HG03457 (cell line): ENCODE measurements around the gene RHOXF2.
"Not testable (repeated sequence)": the region's sequence is repeated elsewhere in the genome, so short reads cannot be mapped to it uniquely, and the experiment has no call there.

ENCODE experiments used
- ATAC-seq: cut with Tn5 transposase; IDR thresholded peaks from one replicate; pipeline ENCODE4 v1.9.1; 2021; ENCODE audit warnings: moderate number of reproducible peaks; ENCODE audit not compliant: unreplicated experiment

RHOXF2 gene

DNA sequence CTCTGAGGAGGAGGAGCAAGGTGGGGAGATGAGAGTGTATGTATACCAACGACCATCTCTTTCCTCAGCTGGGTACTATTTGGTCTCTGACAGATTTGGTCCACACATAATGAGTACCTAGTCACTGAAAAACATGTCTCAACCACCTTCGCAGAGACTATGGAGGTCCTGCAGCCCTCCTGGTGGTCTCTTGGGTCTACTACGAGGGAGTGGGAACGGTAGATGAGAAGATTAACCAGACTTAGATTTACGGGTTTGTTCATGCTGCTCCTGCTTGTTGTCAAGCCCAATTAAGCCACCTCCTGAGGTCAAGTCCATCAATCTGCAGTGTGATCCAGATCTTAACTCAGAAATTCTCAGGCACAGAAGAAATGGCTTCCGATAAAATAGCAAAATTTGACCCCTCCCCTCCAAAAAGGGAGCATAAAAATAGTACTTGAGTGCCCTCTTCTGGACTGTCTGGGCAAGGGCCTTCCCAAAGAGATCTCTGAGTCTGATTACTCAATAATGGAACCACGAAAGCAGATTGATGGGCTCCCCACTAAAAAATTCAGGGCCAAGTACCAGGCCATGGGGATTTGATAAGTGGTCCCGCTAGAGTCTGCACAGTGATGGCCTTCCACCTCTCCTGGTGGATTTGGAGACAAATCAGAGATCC is 38.3 kb downstream of the RHOXF2 start:
- ATAC-seq, result not testable (repeated sequence)

DNA sequence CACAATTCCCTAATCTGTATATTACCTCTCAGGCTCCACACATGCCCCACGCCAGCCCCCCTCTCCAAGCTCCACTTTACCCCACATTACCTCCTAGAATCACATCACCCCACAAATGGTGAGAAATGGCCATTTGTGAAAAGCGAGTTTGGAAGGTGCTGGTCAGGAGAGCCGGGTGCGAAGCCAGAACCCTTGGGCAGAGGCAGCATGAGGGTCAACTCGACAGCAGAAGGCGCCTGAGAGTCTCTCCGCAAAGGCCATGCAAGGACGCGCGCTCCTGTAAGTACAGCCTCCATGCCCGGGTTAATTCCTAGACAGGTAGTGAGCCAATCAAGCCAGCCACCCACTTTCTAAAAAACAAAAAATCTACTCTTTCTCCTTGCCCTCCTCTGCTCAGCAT is 42.4 kb downstream of the RHOXF2 start:
- ATAC-seq, result no peak

DNA sequence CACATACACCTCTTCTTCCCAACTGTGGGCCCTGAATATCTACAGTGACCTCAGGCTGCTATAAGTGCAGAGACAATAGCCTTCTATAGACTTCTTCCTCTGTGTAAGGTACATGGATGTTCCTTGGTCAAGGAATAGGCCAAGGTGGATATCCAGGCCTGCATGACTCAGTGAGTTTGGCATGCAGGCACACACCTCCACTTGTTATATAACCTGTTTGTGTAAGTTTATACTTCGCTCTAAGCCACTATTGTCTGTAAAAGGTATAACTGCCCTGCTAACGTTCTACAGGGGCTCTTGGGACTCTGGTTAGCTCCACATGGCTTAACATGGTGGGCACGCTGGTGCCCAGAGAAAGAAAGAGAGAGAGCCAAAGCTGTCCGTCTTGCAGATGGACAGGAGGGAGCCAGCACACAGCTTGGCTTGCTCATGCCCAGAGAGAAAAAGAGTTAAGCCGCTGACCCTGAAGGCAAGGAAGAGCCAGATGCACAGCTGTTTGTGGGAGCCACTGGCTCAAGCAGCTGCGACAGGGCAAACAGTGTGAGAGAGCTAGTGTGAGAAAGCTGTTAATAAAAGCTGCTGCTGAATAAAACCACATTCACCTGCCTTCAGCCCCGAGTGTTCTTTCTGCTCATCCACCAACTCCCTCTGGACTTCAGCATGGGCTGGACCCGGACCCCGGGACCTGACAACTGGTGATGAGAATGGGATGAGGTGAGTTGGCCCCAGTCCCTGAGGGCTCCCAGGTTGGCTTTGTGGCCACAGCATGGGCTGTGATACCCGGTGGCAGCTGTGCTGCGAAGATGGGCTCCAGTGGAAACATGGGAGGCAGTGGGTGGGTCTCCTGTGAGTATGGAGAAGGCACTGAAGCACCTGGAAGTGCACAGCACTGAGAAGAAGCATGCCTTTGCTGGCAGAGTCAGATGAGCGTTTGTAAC is 47.7 kb downstream of the RHOXF2 start:
- ATAC-seq, result no peak

DNA sequence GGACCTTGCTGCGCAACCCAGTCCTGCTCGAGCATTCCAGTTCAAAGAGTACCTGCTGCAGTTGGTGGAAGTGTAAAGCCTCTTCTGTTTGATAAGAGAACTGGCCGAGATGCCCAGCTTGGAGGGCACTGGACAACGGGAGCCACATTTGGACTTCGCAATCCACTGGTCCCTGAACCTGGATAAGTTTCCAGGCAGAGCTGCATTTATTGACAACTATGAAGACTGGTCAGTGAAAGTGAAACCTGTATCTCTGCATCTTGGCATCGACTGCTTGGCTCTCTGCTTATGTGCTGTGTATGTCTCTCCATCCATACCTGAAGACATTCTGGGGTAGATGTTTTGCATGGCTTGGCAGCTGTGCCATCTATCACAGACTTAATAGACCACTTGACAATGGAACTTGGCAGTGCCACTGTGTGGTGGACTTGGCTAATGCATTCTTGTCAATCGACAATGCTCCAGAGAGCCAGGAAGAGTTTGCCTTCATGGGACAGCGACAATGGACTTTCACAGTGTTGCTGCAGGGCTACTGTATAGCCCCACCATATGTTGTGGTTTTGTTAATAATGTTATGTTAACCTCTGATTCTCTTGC is 48.7 kb downstream of the RHOXF2 start:
- no peak for ATAC-seq

DNA sequence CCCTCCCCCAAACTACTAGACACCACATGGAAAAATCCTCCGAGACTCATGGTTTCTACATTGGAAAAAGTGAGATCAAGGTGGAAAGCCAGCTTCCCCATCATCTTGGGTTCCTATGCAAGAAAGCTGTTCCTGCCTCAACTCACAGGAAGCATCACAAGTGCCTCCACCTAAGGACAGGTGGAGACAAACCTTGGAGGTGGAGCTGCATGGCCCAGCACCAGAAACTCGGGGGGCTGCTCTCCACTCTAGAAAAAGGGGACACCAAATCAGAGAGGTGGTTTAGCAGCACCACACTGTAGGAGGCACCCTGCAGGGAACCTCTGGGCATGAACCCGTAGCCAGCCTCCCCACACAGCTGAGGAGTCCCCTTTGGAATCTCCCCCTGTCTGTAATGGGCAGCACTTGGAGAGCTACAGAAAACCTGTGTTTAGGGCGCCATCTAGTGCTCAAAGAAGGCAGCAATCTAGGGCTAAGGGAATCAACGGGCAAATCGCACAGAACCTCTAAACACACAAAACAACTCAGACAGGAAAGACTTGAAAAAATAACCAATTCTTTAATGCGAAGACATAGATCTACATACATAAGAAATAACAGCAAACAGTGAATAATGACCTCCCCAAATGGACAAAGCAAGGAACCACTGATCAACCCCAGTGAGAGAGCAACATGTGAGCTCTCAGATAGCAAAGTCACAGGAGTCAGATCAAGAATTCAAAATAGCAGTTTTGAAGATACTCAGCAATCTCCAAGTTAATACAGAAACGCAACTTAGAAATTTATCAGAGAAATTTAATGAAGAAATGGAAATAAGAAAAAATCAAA is 55.2 kb downstream of the RHOXF2 start:
- no peak for ATAC-seq
